GM12801 (cell line): ENCODE measurements around the gene SGMS1.

Experiments used
- TF ChIP-seq, protein P1 (sequence below): IDR thresholded peaks from one replicate; pipeline ENCODE4 v1.5.1; 2011; ENCODE audit warnings: control low read depth; ENCODE audit not compliant: insufficient read length; ENCODE audit errors: extremely low read depth

SGMS1 gene

DNA sequence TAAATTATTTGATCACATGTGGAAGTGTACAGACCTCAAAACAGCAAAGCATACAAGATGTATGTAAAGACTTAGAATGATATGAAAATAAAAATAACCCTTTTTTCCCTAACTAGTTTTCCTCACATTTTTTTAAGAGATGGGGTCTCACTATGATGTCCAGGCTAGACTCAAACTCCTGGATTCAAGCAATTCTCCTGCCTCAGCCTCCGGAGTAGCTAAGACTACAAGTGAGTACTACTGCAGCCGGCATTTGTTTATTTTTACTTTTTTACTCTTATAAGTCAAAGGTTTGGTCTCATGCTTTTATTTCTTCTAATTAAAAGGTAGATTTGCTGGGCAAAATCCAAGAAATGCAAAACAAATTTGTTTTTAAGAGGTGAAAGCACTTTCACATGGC lies 248.0 kb downstream of the SGMS1 start:
- TF ChIP-seq, protein P1, sequence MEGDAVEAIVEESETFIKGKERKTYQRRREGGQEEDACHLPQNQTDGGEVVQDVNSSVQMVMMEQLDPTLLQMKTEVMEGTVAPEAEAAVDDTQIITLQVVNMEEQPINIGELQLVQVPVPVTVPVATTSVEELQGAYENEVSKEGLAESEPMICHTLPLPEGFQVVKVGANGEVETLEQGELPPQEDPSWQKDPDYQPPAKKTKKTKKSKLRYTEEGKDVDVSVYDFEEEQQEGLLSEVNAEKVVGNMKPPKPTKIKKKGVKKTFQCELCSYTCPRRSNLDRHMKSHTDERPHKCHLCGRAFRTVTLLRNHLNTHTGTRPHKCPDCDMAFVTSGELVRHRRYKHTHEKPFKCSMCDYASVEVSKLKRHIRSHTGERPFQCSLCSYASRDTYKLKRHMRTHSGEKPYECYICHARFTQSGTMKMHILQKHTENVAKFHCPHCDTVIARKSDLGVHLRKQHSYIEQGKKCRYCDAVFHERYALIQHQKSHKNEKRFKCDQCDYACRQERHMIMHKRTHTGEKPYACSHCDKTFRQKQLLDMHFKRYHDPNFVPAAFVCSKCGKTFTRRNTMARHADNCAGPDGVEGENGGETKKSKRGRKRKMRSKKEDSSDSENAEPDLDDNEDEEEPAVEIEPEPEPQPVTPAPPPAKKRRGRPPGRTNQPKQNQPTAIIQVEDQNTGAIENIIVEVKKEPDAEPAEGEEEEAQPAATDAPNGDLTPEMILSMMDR = no peak

DNA sequence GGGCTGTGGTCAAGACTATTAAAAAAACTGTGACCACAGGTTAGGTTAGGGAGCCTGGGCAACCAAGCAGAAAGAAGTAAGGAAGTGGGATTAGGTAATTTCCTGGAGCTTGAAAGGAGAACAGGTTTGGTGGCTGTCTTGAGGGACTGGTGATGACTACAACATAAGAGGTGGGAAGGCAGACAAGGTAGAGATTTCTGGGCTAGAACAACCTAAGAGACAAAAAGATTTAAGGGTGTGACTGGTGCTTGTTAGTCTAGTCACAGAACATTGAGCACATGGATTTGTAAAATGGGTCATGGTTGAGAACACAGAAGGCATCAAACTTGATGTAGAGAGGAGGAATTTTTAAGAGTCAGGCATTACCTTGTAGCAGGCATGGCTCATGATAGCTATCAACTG lies 248.7 kb downstream of the SGMS1 start:
- TF ChIP-seq, protein P1 = no peak

DNA sequence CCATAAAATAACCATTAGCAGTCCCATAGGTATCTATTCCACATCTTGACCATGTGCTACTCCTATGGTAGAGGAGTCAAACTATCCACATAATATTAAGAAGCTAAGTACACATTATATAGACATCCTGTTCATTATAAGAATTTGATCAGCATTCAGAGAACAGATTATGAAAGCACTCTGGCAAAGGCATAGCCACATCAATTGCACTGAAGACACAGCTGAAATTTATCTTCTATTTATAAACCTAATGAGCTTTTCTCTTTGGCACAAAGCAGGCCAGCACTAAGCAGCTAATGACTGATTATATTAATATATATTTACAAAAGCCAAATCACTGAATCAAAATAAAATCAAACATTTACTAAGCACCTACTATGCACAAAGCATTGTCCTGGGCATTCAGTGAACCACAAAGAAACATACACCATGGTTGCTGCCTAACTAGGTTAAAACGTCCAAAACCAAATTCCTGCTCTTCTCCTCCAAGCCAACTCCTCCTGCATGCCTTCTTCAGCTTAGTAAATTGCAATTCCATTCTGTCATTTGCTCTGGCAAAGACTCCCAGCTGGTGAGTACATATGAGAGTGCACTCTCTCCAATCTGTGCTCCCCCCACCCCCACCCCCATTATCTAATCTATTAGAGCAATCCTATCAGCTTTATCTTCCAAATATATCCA lies 249.8 kb downstream of the SGMS1 start:
- TF ChIP-seq, protein P1 = no peak

DNA sequence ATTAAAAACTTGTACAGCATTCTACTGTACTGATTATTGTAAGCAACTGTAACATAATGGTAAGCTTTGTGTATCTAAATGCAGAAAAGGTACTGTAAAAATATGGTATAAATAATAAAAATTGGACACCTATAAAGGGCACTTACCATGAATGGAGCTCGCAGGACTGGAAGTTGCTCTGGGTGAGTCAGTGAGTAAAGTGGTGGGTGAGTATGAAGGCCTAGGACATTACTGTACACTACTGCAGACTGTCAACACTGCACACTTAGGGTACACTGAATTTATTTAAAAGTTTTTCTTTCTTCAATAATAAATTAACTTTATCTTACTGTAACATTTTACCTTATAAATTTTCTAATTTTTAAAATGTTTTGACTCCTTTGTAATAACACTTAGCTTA lies 253.8 kb downstream of the SGMS1 start:
- TF ChIP-seq, protein P1 = no peak

DNA sequence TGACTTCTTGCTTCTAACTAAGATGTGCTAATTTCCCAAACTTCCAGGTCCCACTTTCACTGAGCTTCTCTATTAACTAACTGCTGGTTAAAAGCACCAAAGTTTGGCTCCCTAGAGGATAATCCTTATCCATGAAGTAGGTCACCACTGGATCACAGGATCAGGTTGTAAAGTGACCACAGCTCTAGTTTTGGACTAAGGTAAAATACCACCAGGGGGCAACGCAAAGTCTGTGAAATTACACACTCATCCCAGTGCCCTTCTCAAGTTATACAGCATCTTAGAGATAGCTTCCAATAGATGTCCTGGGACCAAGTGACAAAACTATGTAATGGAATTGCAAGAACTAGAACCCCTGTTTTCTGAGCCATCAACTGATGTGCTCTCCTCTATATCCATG lies 256.0 kb downstream of the SGMS1 start:
- TF ChIP-seq, protein P1 = no peak

DNA sequence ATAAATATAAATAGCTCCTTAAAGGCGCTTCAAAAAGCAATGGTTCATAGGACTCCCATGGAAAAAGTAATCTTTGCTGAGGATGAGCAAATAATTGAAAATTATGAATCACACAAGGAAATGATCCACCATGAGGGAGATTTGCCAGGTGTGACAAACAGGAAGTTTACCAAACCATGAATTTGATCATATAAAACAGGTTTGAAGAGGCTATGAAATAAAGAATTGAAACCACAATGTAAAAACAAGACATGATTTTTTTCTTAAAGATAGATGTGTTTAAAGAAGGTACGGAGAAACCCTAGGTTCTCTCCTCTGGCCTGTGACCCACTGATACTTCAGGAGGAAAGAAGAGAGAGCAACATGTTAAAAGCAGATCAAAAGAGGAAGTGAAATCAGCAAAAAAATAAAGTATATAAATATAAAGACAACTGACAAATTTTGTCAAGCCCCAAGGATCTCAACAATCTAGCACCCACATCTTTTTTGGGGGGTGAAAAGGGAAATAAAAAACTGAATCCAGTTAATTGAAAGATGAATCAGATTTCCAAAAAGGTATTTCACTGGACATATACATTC lies 261.1 kb downstream of the SGMS1 start:
- TF ChIP-seq, protein P1 = no peak

DNA sequence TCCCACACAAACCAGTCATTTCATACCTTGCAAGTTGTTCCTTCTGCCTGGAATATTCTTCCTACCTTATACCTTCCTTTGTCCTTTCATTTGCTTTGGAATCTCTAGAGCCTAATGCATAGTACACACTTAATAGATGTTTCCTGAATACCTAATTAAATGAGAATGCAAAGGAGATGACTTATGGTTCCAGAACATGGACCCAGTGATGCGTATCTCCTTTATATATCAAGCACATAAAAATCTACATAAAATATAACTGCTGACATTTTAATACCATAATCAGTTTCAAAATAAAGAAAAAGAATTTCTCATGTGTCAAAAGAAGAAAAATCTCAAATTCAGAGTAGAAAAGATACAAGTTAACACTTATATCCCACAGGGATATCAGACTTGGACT lies 261.8 kb downstream of the SGMS1 start:
- TF ChIP-seq, protein P1 = no peak
